H1 (cell line): ENCODE data around the gene ANGPTL2. TPM values are rescaled to one million over a fixed set of nuclear protein-coding genes. Genes with fewer than 3 reads are reported as not detected.

ENCODE experiments used
- CTCF ChIA-PET: fragments of 300-600 bp; sonication (Branson Sonifier 250); formaldehyde crosslinking; loops from one replicate; lab custom pipeline; 2021; ENCODE audit not compliant: partially characterized antibody; lab: Charles Lee
- POLR2A ChIA-PET: fragments of 300-600 bp; sonication (Branson Sonifier 250); formaldehyde crosslinking; loops from one replicate; lab custom pipeline; 2021; ENCODE audit warnings: inconsistent platforms; ENCODE audit not compliant: partially characterized antibody; lab: Charles Lee
- DNase-seq, 2 experiments: peaks; one replicate each; pipeline versions ENCODE4 v3.0.0 to v3.0.0-alpha.2; 2010 to 2022; ENCODE audit warnings: low spot score in 2 of 2, low read depth in 1 of 2, mixed read lengths in 1 of 2
- FAIRE-seq: peaks from 2 replicates; lab custom pipeline; 2011; peaks lifted over from hg19 to GRCh38; lab: Jason Lieb, UNC
- H2AFZ ChIP-seq: 2 replicates; pipeline ENCODE4 v1.8.1; 2012; ENCODE audit warnings: low read length, inconsistent platforms
- H2AK5ac ChIP-seq: 2 replicates; pipeline ENCODE4 v1.6.1; 2013; ENCODE audit warnings: low read depth, low read length
- H2BK120ac ChIP-seq: replicated peaks from 2 replicates; pipeline ENCODE3; 2013; ENCODE audit warnings: low read depth, low read length, inconsistent platforms
- H2BK12ac ChIP-seq: 2 replicates; pipeline ENCODE4 v1.6.1; 2013; ENCODE audit warnings: low read depth, low read length
- H2BK15ac ChIP-seq: 2 replicates; pipeline ENCODE4 v1.6.1; 2013; ENCODE audit warnings: low read length
- H2BK20ac ChIP-seq: 2 replicates; pipeline ENCODE4 v1.6.1; 2013; ENCODE audit warnings: low read length
- H2BK5ac ChIP-seq: 2 replicates; pipeline ENCODE4 v1.6.1; 2013; ENCODE audit warnings: low read depth, low read length
- H3K14ac ChIP-seq: 2 replicates; pipeline ENCODE4 v1.6.1; 2013; ENCODE audit warnings: inconsistent platforms; ENCODE audit not compliant: insufficient read length
- H3K18ac ChIP-seq: 2 replicates; pipeline ENCODE4 v1.6.1; 2013; ENCODE audit warnings: low read length; ENCODE audit errors: extremely low read depth
- H3K23ac ChIP-seq: 2 replicates; pipeline ENCODE4 v1.6.1; 2013; ENCODE audit warnings: inconsistent platforms; ENCODE audit not compliant: insufficient read length
- H3K23me2 ChIP-seq: 2 replicates; pipeline ENCODE4 v1.6.1; 2013; ENCODE audit warnings: low read depth, low read length
- H3K27ac ChIP-seq: 2 replicates; pipeline ENCODE4 v1.6.1; 2011; ENCODE audit warnings: low read depth, low read length, inconsistent platforms
- H3K27me3 ChIP-seq, 4 experiments: replicated peaks in 1 of 4; 1 replicate in 1 of 4; 2 replicates in 3 of 4; pipeline versions ENCODE4 v1.6.1 to v1.8.1; 2011 to 2013; ENCODE audit warnings: low read length in 3 of 4, mild to moderate bottlenecking in 3 of 4, inconsistent platforms in 2 of 4, mixed read lengths in 2 of 4, moderate library complexity in 1 of 4; ENCODE audit not compliant: control insufficient read depth in 3 of 4, insufficient read depth in 3 of 4; ENCODE audit errors: extremely low read depth in 1 of 4
- H3K36me3 ChIP-seq, 4 experiments: 2 replicates each; pipeline versions ENCODE4 v1.6.1 to v1.8.1; 2011 to 2013; ENCODE audit warnings: mild to moderate bottlenecking in 4 of 4, low read length in 3 of 4, moderate library complexity in 2 of 4, control low read depth in 1 of 4, inconsistent platforms in 1 of 4; ENCODE audit not compliant: insufficient read depth in 4 of 4, control insufficient read depth in 2 of 4
- H3K4ac ChIP-seq: replicated peaks from 2 replicates; pipeline ENCODE3; 2013; ENCODE audit warnings: low read length, low read depth, mixed read lengths, inconsistent platforms; ENCODE audit not compliant: insufficient read length
- H3K4me1 ChIP-seq, 4 experiments: replicated peaks in 1 of 4; 1 replicate in 1 of 4; 2 replicates in 3 of 4; pipeline versions ENCODE4 v1.6.1 to v1.8.1; 2011 to 2013; ENCODE audit warnings: low read length in 3 of 4, inconsistent platforms in 2 of 4, mixed read lengths in 1 of 4; ENCODE audit not compliant: insufficient read depth in 4 of 4, control insufficient read depth in 3 of 4
- H3K4me2 ChIP-seq, 2 experiments: 2 replicates each; pipeline versions ENCODE4 v1.6.1 to v1.8.1; 2011 to 2013; ENCODE audit warnings: low read depth in 2 of 2, low read length in 2 of 2, control low read depth in 1 of 2, inconsistent platforms in 1 of 2, mild to moderate bottlenecking in 1 of 2; ENCODE audit not compliant: insufficient read depth in 1 of 2
- H3K4me3 ChIP-seq, 4 experiments: fragments of 200-600, 300-600 bp in 1 of 4; sonication (generic), shearing (Covaris generic), sonication (Bioruptor Twin) in 1 of 4; 2 replicates each; pipeline versions ENCODE4 v1.5.1 to v1.8.1; 2011 to 2016; ENCODE audit warnings: low read length in 4 of 4, low read depth in 3 of 4, control low read depth in 2 of 4, inconsistent platforms in 2 of 4, mild to moderate bottlenecking in 2 of 4, mixed read lengths in 1 of 4, moderate library complexity in 1 of 4; ENCODE audit not compliant: insufficient read depth in 2 of 4; ENCODE audit errors: extremely low read depth in 1 of 4
- H3K56ac ChIP-seq: replicated peaks from 2 replicates; pipeline ENCODE3; 2013; ENCODE audit warnings: low read depth, mild to moderate bottlenecking, mixed read lengths, low read length, inconsistent platforms; ENCODE audit not compliant: insufficient read length
- H3K79me1 ChIP-seq: 2 replicates; pipeline ENCODE4 v1.6.1; 2013; ENCODE audit warnings: low read depth, low read length, control low read depth
- H3K79me2 ChIP-seq, 2 experiments: 2 replicates each; pipeline versions ENCODE4 v1.6.1 to v1.8.1; 2012 to 2013; ENCODE audit warnings: low read length in 2 of 2, mild to moderate bottlenecking in 2 of 2, inconsistent platforms in 1 of 2; ENCODE audit not compliant: insufficient read depth in 2 of 2, control insufficient read depth in 1 of 2
- H3K9ac ChIP-seq, 4 experiments: replicated peaks in 1 of 4; 1 replicate in 1 of 4; 2 replicates in 3 of 4; pipeline versions ENCODE4 v1.6.1 to v1.8.1; 2011 to 2013; ENCODE audit warnings: low read depth in 3 of 4, low read length in 3 of 4, control low read depth in 2 of 4, mild to moderate bottlenecking in 2 of 4, moderate library complexity in 2 of 4, inconsistent platforms in 1 of 4; ENCODE audit errors: extremely low read depth in 1 of 4
- H3K9me3 ChIP-seq, 2 experiments: 2 replicates each; pipeline versions ENCODE4 v1.6.1 to v1.8.1; 2012 to 2013; ENCODE audit warnings: mild to moderate bottlenecking in 2 of 2, moderate library complexity in 2 of 2, control low read depth in 1 of 2, inconsistent platforms in 1 of 2, low read depth in 1 of 2, low read length in 1 of 2, mixed read lengths in 1 of 2; ENCODE audit not compliant: insufficient read depth in 2 of 2
- H4K20me1 ChIP-seq, 2 experiments: replicated peaks in 1 of 2; 2 replicates each; pipeline versions ENCODE3 to v1.8.1; 2011 to 2013; ENCODE audit warnings: inconsistent platforms in 2 of 2, low read length in 2 of 2, mild to moderate bottlenecking in 1 of 2; ENCODE audit not compliant: insufficient read depth in 2 of 2, control insufficient read depth in 1 of 2
- H4K5ac ChIP-seq: 2 replicates; pipeline ENCODE4 v1.6.1; 2013; ENCODE audit warnings: low read length, low read depth, mixed read lengths, inconsistent platforms; ENCODE audit not compliant: insufficient read length
- H4K8ac ChIP-seq: 2 replicates; pipeline ENCODE4 v1.8.0; 2013; ENCODE audit warnings: mild to moderate bottlenecking, moderate library complexity, low read length, inconsistent platforms; ENCODE audit not compliant: insufficient read depth; ENCODE audit errors: extremely low read depth
- H4K91ac ChIP-seq: replicated peaks from 2 replicates; pipeline ENCODE3; 2013; ENCODE audit warnings: low read length, mixed read lengths, inconsistent platforms; ENCODE audit not compliant: insufficient read length
- BACH1 ChIP-seq: IDR thresholded peaks from 2 replicates; pipeline ENCODE4 v1.6.1; 2012; ENCODE audit warnings: low read length, improper control_type of control experiment
- EP300 ChIP-seq, 2 experiments: IDR thresholded peaks; 1 replicate in 1 of 2; 2 replicates in 1 of 2; pipeline ENCODE4 v1.6.1; 2011 to 2012; ENCODE audit warnings: low read depth in 2 of 2, low read length in 2 of 2, mild to moderate bottlenecking in 2 of 2, borderline replicate concordance in 1 of 2, inconsistent platforms in 1 of 2, moderate library complexity in 1 of 2
- FOSL1 ChIP-seq: IDR thresholded peaks from 2 replicates; pipeline ENCODE4 v1.6.1; 2011; ENCODE audit warnings: mild to moderate bottlenecking, low read depth, low read length, moderate library complexity; ENCODE audit not compliant: insufficient read depth
- HDAC6 ChIP-seq: IDR thresholded peaks from one replicate; pipeline ENCODE4 v1.7.1; 2012; ENCODE audit warnings: low read depth, mild to moderate bottlenecking, inconsistent platforms, low read length, moderate library complexity
- JUND ChIP-seq: IDR thresholded peaks from 2 replicates; pipeline ENCODE4 v1.6.1; 2011; ENCODE audit warnings: mild to moderate bottlenecking, improper control_type of control experiment, low read length
- KDM4A ChIP-seq: IDR thresholded peaks from one replicate; pipeline ENCODE4 v1.7.1; 2012; ENCODE audit warnings: low read depth, mild to moderate bottlenecking, moderate library complexity, low read length, inconsistent platforms; ENCODE audit not compliant: severe bottlenecking
- NANOG ChIP-seq: IDR thresholded peaks from 2 replicates; pipeline ENCODE4 v1.6.1; 2011; ENCODE audit warnings: low read length, low read depth, mild to moderate bottlenecking, inconsistent platforms; ENCODE audit not compliant: insufficient read depth, poor library complexity, severe bottlenecking
- POLR2A ChIP-seq, 2 experiments: IDR thresholded peaks; 1 replicate in 1 of 2; 2 replicates in 1 of 2; pipeline ENCODE4 v1.6.1; 2011; ENCODE audit warnings: low read depth in 2 of 2, low read length in 2 of 2, mild to moderate bottlenecking in 2 of 2; ENCODE audit errors: control extremely low read depth in 1 of 2
- RBBP5 ChIP-seq: IDR thresholded peaks from 2 replicates; pipeline ENCODE4 v1.7.1; 2012; ENCODE audit warnings: low read depth, mild to moderate bottlenecking, inconsistent platforms, low read length, moderate library complexity, borderline replicate concordance
- SIN3A ChIP-seq, 2 experiments: IDR thresholded peaks in 1 of 2; conservative IDR thresholded peaks in 1 of 2; 2 replicates each; pipeline ENCODE4 v1.6.1; 2011 to 2012; ENCODE audit warnings: low read length in 2 of 2, improper control_type of control experiment in 1 of 2, low read depth in 1 of 2, mild to moderate bottlenecking in 1 of 2
- TBP ChIP-seq: IDR thresholded peaks from 2 replicates; pipeline ENCODE4 v1.6.1; 2011; ENCODE audit warnings: low read depth, low read length, improper control_type of control experiment
- WGBS, 2 experiments: shearing (Covaris generic) in 1 of 2; methylation state at CpG; one replicate each; pipeline versions ENCODE4 v1.1.6 to v1.1.7; 2013 to 2015; ENCODE audit warnings: low lambda C conversion rate in 2 of 2, mixed read lengths in 2 of 2, inconsistent platforms in 1 of 2, low coverage in 1 of 2, missing lambda C conversion rate in 1 of 2; ENCODE audit not compliant: insufficient replicate concordance in 2 of 2, insufficient coverage in 1 of 2, insufficient read length in 1 of 2; ENCODE audit errors: extremely low coverage in 1 of 2, missing lambda C conversion rate in 1 of 2; 5-methylcytosine and 5-hydroxymethylcytosine counted together
- polyA plus RNA-seq, 7 experiments: library from polyadenylated mRNA; depleted of rRNA in 3 of 7; stranded (reverse) in 5 of 7; unstranded in 2 of 7; fragments of >200 nt in 5 of 7; fragments of 200-250 nt in 2 of 7; gene quantifications; 1 replicate in 5 of 7; 2 replicates in 1 of 7; 4 replicates in 1 of 7; pipeline versions ENCODE4 v1.2.1 to v1.2.3, GENCODE V29; 2011 to 2013; ENCODE audit warnings: missing spikeins in 2 of 7, mixed read lengths in 2 of 7
- total RNA-seq: library from RNA; stranded (reverse); fragmentation: NEBNext Ultra II Directional; extraction: Animal tissue kit (Norgen Biotek cat#: 25700); gene quantifications from 2 replicates; pipeline ENCODE4 v1.2.1, GENCODE V29; 2021
- TF ChIP-seq, protein P1 (sequence below): IDR thresholded peaks from 2 replicates; pipeline ENCODE4 v1.6.1; 2012; ENCODE audit warnings: inconsistent platforms
- TF ChIP-seq, protein P2 (sequence below): IDR thresholded peaks from 2 replicates; pipeline ENCODE4 v1.6.1; 2011; ENCODE audit warnings: low read depth, mild to moderate bottlenecking, low read length; ENCODE audit not compliant: insufficient read depth

ANGPTL2 gene
- total and polyA plus RNA-seq, 2 of the 8 experiments (the other 6 are each of a cell fraction or from before 2014, with no cell fraction given), result 9.0 to 10.6 TPM

DNA sequence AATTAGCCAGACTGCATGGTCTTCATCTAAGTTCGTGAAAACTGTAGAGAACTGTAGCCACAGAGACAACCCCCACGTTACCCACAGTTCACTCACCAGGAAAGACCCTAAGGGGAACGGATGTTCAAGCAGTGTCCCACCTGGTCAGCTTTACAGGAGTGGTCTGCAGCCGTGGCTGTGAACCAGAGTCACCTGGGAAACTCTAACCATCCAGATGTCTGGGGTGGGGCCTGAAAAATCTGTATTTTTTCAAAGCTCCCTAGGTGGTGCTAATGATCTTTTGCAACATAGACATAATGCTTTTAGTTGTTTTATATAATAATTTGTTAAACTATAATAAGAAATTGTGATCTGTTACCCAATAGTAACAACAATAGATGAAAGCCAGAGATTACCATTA is 47.7 kb upstream of the ANGPTL2 start:
- no peak overlapping the region for H4K8ac ChIP-seq
- H3K4me2 ChIP-seq, result no peak overlapping the region
- no peaks in the 10 kb centered on the region for H3K79me1 ChIP-seq
- no peak overlapping the region for H3K18ac ChIP-seq
- H2BK20ac ChIP-seq, result no peak overlapping the region
- DNase-seq (no peak), FAIRE-seq (no peak)
- WGBS, 2 experiments, result 92% methylated on average over 4 of the region's 4 CpGs; no CpG with 5 or more reads in 1 of the 2 experiments
- no peaks in the 10 kb centered on the region for H3K9me3 ChIP-seq
- no peak overlapping the region for H2BK5ac ChIP-seq
- no peaks in the 10 kb centered on the region for H3K27me3 ChIP-seq
- no peaks in the 10 kb centered on the region for H3K79me2 ChIP-seq
- H3K4ac ChIP-seq, result no peak overlapping the region
- H3K14ac ChIP-seq, result no peak overlapping the region
- H3K9ac ChIP-seq, result no peak overlapping the region
- H2BK15ac ChIP-seq, result no peak overlapping the region
- no peak overlapping the region for H2BK120ac ChIP-seq
- ChIA-PET POLR2A (no interaction called here), CTCF (interaction anchor here (0.8 to 1.4 kb wide), 4 partner anchors 26 to 229 kb away, joined by 3 to 6 read pairs (median 4); no protein-coding TSS in a partner anchor)
- H3K27ac ChIP-seq, result no peak overlapping the region
- H3K23ac ChIP-seq, result no peak overlapping the region
- no peaks in the 10 kb centered on the region; a peak in 2 of 8 replicates for H3K36me3 ChIP-seq
- no peak overlapping the region for H2BK12ac ChIP-seq
- H2AFZ ChIP-seq, result no peak overlapping the region
- H4K5ac ChIP-seq, result no peak overlapping the region
- no peak overlapping the region for H3K56ac ChIP-seq
- H4K91ac ChIP-seq, result no peak overlapping the region
- no peaks in the 10 kb centered on the region for H4K20me1 ChIP-seq
- peaks cover 0 to 4% (median under 1%) of the 10 kb centered on the region in 4 experiments; a peak in 2 of 7 replicates for H3K4me1 ChIP-seq
- H3K23me2 ChIP-seq, result no peaks in the 10 kb centered on the region
- H2AK5ac ChIP-seq, result no peak overlapping the region
- H3K4me3 ChIP-seq, result no peak overlapping the region
- TF ChIP-seq POLR2A (IDR thresholded peaks at IDR 0.05; ENCODE audit: control extremely low read depth in 1 of 2, low read depth in 2 of 2, low read length in 2 of 2) (no peak), NANOG (no peak), SIN3A (conservative IDR thresholded peaks at IDR 0.05 in 1 of 2, IDR thresholded peaks at IDR 0.05 in 1 of 2; ENCODE audit: low read depth in 1 of 2, low read length in 2 of 2) (no peak), KDM4A (no peak), BACH1 (no peak), EP300 (IDR thresholded peaks at IDR 0.05; ENCODE audit: borderline replicate concordance in 1 of 2, low read depth in 2 of 2, low read length in 2 of 2) (no peak), RBBP5 (no peak), HDAC6 (no peak), FOSL1 (no peak), JUND (no peak), TBP (no peak)
- TF ChIP-seq, protein P1, sequence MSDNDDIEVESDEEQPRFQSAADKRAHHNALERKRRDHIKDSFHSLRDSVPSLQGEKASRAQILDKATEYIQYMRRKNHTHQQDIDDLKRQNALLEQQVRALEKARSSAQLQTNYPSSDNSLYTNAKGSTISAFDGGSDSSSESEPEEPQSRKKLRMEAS, result no peak
- TF ChIP-seq, protein P2, sequence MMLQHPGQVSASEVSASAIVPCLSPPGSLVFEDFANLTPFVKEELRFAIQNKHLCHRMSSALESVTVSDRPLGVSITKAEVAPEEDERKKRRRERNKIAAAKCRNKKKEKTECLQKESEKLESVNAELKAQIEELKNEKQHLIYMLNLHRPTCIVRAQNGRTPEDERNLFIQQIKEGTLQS, result no peak
